Fibroblast of upper back skin (primary cell): ENCODE results near the gene HHIP.

Experiments used
- DNase-seq: peaks from one replicate; pipeline ENCODE4 v3.0.0-alpha.2; 2013

Gene HHIP

GRCh38 chr4:144709793-144710525, 64.0 kb downstream of the HHIP start:
- peak; percentile 62 for DNase-seq

- DNase-seq: peak; percentile 27
These were observed 64.6 kb downstream of the HHIP start for GRCh38 chr4:144710526-144710912.

- no peak for DNase-seq
These were observed 65.9 kb downstream of the HHIP start for GRCh38 chr4:144711700-144712456.

GRCh38 chr4:144712775-144713174, 66.8 kb downstream of the HHIP start:
- DNase-seq: peak; percentile 73

GRCh38 chr4:144714166-144714565, 68.2 kb downstream of the HHIP start:
- DNase-seq: no peak

- DNase-seq: no peak
These were observed 69.3 kb downstream of the HHIP start for GRCh38 chr4:144715230-144715629.

- DNase-seq: peak; percentile 40
These were observed 70.8 kb downstream of the HHIP start for GRCh38 chr4:144716778-144717177.

- DNase-seq: no peak
These were observed 73.1 kb downstream of the HHIP start for GRCh38 chr4:144718958-144719512.

- DNase-seq: no peak
These were observed 74.5 kb downstream of the HHIP start for GRCh38 chr4:144720491-144720890.

GRCh38 chr4:144721994-144722393, 76.0 kb downstream of the HHIP start:
- DNase-seq: no peak

GRCh38 chr4:144723471-144723870, 77.5 kb downstream of the HHIP start:
- DNase-seq: no peak

GRCh38 chr4:144729175-144729574, 83.2 kb downstream of the HHIP start:
- DNase-seq: no peak

- DNase-seq: no peak
These were observed 86.8 kb downstream of the HHIP start for GRCh38 chr4:144732584-144733428.

GRCh38 chr4:144733566-144733965, 87.6 kb downstream of the HHIP start:
- DNase-seq: no peak

- DNase-seq: peak; percentile 82
These were observed 88.6 kb downstream of the HHIP start for GRCh38 chr4:144734522-144734921.

GRCh38 chr4:144738649-144739048, 92.7 kb downstream of the HHIP start:
- no peak for DNase-seq

- no peak for DNase-seq
These were observed 93.6 kb downstream of the HHIP start for GRCh38 chr4:144739511-144740033.

GRCh38 chr4:144740316-144740715, 94.4 kb downstream of the HHIP start:
- peak; percentile 10 for DNase-seq

GRCh38 chr4:144748814-144749555, 103.0 kb downstream of the HHIP start:
- DNase-seq: no peak

- DNase-seq: no peak
These were observed 104.4 kb downstream of the HHIP start for GRCh38 chr4:144750348-144750747.

GRCh38 chr4:144754562-144755410, 108.8 kb downstream of the HHIP start:
- peak; percentile 60 for DNase-seq
